NCI-H2029 (cell line): ENCODE results near the gene ASB1.
A peak's percentile ranks its signal among the peaks of the same experiment; 100 is the strongest.

ENCODE experiments used
- DNase-seq: peaks from one replicate; lab custom pipeline; 2025; lab: John Stamatoyannopoulos, UW

ASB1 gene

GRCh38 chr2:238426568-238427434, at the start of gene ASB1:
TSS of gene ASB1 (plus strand) at chr2:238426927. CDS start at chr2:238427071, 144 bp downstream.
- DNase-seq, result peak; percentile 63

DNA sequence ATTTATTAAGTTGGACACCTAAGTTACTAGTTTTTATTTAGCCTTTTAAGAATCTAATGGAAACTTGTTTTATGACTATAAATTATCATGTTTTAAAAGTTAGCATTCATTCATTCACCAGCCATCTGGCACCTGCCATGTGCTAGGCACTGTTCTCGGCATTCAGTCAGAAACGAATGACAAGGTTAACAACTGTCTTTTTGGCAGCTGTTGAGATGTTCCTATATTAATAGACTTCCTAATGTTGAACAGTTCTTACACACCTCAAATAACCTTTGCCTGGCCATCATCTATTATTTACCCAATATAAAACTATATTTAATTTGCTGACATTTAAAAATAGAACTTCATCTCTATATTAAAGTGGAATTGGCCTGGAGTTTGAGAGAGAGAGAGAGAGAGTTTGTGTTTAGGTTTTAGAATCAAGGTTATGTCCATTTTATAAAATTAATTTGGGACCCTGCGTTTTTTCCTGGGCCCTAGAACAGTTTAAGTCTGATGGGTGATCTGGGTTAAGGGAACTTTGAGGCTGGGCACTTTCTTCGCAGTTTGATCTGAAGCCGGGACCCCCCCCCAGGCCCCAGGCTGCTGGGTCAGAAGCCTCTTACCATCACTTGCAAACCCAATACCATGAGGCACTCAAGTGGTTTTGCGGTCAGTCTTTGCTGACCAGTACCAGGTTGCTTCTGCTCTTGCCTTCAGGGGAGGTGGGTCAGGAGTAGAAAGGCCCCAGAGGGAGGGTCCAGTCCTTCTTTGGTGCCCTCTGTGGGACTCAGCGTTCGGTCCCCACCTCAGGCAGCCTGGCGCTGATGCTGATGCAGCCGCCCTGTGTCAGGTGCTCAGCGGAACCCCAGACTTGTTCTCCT, 48.3 kb upstream of the ASB1 start:
- no peak for DNase-seq

- DNase-seq, result no peak
Observed at GRCh38 chr2:238379096-238379810, 47.5 kb upstream of the ASB1 start.

- DNase-seq, result no peak
Observed at GRCh38 chr2:238380336-238380735, 46.4 kb upstream of the ASB1 start.

DNA sequence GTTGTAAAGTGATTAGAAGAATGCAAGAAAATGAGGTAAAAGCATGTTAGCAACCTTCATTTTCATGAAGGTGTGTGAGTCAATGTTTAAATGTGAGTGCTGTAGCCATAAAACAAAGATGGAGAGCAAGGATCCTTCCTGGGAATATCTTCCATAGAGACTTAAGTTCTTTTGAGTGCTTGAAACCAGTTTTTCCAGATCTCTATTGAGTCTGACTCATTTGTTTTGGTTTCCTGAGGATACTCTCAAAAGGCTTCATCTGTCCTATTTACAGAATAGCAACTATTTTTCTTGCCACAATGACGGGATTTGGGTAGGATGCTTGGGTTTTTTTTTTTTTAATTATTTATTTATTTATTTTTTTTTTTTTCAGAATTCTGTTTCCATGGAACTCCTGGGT, 45.9 kb upstream of the ASB1 start:
- peak; percentile 33 for DNase-seq

- DNase-seq, result no peak
Observed at GRCh38 chr2:238381341-238382115, 45.2 kb upstream of the ASB1 start.

DNA sequence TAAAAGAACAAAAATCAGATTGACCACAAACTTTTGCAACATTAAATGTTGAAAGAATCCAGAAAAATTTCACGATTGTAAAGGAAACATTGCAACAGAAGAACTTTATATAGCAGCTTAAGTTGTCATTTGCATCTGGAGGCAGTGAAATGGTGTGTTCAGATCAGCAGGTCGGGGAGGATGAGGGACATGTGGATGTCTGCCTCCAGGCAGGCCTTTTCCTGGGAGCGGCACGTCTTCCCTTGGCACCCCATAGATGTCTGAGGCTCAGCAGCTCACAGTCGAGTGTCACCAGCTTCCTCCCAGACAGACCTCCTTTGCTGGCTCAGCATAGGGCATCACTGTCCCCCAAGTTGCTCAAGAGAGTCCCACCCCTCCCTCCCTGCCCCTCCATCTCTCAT, 44.3 kb upstream of the ASB1 start:
- no peak for DNase-seq

- DNase-seq, result no peak
Observed at GRCh38 chr2:238383135-238383534, 43.6 kb upstream of the ASB1 start.

GRCh38 chr2:238383743-238384380, 42.9 kb upstream of the ASB1 start:
- no peak for DNase-seq

- no peak for DNase-seq
Observed at GRCh38 chr2:238387332-238387731, 39.4 kb upstream of the ASB1 start.

DNA sequence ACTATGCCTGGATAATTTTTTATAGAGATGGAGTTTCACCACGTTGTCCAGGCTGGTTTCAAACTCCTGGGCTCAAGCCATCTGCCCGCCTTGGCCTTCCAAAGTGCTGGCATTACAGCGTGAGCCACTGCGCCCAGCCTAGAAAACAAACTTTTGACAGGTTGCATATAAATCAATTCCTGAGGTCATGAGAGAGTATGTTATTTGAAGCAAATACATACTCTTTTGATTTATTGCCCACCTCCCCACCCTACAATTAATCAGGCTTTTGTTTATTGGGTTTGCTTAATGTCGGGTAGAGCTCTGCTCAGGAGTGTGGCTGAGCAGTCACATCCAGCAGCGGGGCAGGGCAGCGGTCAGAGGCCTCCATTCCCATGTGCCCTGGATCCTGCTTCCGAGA, 37.9 kb upstream of the ASB1 start:
- no peak for DNase-seq

DNA sequence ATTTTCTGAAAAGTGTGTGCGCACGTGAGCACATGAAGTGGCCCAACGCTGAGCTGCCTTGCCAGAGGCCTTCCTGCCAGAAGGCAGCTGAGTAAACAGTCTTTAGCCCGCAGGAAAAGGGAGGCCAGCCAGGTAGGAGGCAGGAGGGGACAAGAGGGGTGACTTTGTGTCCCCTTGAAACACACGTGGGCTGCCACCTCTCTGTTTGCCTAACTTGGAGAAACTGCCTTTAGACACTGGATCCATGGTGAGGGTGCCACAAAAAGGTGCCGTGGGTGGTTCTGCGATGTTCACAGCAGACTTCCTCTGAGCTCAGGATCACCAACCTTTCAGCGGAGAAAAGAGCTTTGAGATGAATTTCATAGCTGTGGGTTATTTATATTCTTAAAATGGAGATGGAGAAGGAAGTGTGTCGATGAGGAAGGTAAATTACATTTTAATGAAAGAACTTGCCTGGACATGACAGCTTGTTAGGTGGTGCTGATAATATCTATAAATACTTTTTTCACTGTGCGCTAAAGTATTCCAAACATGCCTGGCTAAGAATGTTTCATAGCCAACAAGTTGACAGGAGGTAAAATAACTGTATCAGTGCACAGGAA, 36.6 kb upstream of the ASB1 start:
- peak; percentile 93 for DNase-seq

DNA sequence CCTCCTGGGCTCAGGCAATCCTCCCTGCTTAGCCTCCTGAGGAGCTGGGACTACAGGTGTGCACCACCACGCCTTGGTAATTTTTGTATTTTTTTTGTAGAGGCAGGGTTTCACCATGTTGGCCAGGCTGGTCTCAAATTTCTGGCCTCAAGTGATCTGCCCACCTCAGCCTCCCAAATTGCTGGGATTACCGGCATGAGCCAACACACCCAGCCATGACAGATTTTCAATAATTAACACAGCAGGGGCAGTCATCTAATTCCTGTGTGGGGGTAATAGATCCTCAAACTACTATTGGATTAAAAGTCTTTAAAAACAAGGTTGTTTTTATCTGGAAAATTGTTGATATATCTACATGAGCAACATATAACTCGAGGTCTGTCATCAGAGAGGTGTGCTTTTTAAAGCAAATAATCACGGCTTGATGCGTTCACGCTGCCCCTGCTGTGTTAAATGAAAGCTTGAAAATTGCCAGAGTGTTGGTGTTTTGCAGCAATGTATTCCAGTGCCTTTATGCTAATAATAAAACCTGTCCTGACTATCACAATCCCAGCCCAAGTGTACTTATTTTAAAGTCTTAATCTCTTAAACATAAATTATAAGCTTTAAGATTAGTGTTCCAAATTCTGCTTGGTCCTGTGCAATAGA, 35.6 kb upstream of the ASB1 start:
- no peak for DNase-seq

DNA sequence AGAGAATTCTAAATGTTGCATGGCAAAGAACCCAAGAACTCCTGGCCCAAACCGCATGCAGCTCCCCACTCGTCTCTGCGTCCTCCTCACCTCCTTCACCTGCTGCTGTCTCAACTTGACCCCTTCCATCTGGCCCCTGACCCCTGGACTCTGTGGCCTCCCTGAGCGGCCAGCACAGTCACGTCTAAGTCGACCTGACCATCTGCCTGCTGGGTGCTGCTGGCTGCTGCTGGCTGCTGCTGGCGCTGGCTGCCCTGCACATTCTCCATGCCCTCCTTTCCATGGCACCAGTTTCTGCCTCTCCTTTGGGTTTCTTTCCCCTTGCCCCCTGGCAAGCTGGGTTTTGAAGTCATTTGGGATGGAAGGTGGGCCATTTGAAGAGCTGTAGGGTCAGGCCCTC, 30.1 kb upstream of the ASB1 start:
- no peak for DNase-seq

DNA sequence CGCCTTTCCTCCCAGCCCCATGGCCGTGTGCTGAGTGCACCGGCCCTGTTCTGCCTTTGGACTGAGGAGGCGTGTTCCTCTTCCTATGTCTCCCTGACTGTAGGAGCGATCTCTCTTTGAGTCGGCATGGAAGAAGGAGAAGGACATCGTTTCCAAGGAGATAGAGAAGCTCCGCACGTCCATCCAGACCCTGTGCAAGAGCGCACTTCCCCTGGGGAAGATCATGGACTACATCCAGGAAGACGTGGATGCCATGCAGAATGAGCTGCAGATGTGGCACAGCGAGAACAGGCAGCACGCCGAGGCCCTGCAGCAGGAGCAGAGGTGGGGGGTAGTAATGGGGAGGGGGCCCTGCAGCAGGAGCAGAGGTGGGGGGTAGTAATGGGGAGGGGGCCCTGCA, 29.4 kb upstream of the ASB1 start:
- no peak for DNase-seq

DNA sequence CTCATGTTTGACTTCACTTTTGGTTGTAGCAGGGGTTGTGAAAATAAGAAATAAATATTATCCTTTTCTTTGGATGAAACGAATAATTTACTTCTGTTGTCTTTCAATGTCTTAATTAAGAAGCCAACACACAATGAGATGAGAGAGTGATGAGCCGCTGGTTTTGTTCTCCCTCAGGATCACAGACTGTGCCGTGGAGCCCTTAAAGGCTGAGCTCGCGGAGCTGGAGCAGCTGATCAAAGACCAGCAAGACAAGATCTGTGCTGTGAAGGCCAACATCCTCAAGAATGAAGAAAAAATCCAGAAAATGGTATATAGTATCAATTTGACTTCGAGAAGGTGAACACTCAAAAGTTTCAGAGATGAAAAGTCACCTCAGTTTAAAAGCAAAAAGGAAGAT, 28.1 kb upstream of the ASB1 start:
- no peak for DNase-seq

DNA sequence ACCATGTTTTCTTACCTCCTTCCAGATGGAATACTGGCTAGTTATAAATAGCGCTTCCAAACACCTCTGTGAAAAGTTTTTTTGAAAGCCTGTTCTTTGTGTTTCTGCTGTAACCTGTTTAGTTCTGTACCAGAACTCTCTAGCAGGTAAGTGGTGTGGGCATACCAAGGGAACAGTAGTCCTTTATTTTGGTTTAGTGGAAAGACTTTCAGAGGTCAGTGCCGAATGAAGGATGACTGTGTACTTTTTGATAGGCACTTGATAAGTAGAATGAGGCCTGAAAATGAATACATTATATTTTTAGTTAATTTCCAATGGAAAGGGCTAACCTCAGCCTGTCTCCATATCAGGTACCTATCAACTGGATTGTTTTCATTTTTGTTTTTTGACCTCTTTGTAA, 27.6 kb upstream of the ASB1 start:
- no peak for DNase-seq

- no peak for DNase-seq
Observed at GRCh38 chr2:238401551-238401950, 25.2 kb upstream of the ASB1 start.

- peak; percentile 67 for DNase-seq
Observed at GRCh38 chr2:238403632-238404405, 22.9 kb upstream of the ASB1 start.
